Activated CD8-positive, alpha-beta T cell treated with anti-CD3 and anti-CD28 coated beads, Interleukin-2, amount 10 ng/mL, durations not matched to agents 7 days and 5 days (primary cell): ENCODE measurements around the gene ZAP70. TPM values are rescaled to one million over a fixed set of nuclear protein-coding genes. Genes with fewer than 3 reads are reported as not detected.

ENCODE experiments used
- ATAC-seq: fragments of 150-1000 bp; cut with Tn5 transposase; one replicate; pipeline ENCODE4 v1.10.0; 2021; ENCODE audit warnings: moderate library complexity
- CTCF ChIA-PET: fragments of 350-600 bp; sonication (Branson Sonifier 250); formaldehyde crosslinking; loops from one replicate; lab custom pipeline; 2021; ENCODE audit warnings: antibody characterized with exemption; lab: Charles Lee
- POLR2A ChIA-PET: fragments of 350-600 bp; sonication (Branson Sonifier 250); formaldehyde crosslinking; loops from one replicate; lab custom pipeline; 2021; ENCODE audit warnings: antibody characterized with exemption; lab: Charles Lee
- DNase-seq: peaks from one replicate; pipeline ENCODE4 v3.0.0-alpha.2; 2020
- H3K27ac Mint-ChIP-seq: one replicate; pipeline ENCODE4 v1.8.0; 2021; ENCODE audit warnings: mild to moderate bottlenecking, mixed read lengths
- H3K27me3 Mint-ChIP-seq: one replicate; pipeline ENCODE4 v1.8.0; 2021; ENCODE audit warnings: low read depth, mixed read lengths
- H3K36me3 Mint-ChIP-seq: one replicate; pipeline ENCODE4 v1.8.0; 2021; ENCODE audit warnings: low read depth, mixed read lengths
- H3K4me1 Mint-ChIP-seq: one replicate; pipeline ENCODE4 v1.8.0; 2021; ENCODE audit warnings: low read depth, mixed read lengths
- H3K4me3 Mint-ChIP-seq: one replicate; pipeline ENCODE4 v1.8.0; 2021; ENCODE audit warnings: mild to moderate bottlenecking, mixed read lengths
- H3K9me3 Mint-ChIP-seq: one replicate; pipeline ENCODE4 v1.8.0; 2022; ENCODE audit warnings: mixed read lengths; ENCODE audit not compliant: insufficient read depth
- total RNA-seq, 2 experiments: library from RNA; stranded (reverse); gene quantifications; one replicate each; pipeline ENCODE4 v1.2.3, GENCODE V29; 2021

The ZAP70 gene
- total RNA-seq, 2 experiments from 2014 or later = 268 to 297 TPM

DNA sequence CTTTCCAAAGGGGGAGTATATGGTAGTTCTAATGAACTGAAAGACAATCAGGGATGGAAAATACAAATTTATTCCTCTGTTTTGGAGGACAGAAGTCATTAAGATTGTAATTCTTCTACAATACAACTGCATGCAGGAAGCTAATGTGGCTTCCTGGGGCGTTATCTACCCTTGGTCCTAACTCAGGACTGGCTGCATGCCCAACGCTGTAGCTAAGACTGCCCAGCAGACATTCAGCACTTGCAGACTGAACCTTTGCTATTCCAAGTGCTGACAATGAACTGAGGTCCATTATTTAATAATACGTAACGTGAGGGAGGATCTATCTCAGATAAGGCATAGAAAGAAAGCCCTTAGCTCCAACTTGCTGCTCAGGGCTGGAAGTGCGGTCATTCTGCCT lies 53.2 kb downstream of the ZAP70 start:
- Mint-ChIP-seq H3K9me3 (no peaks in the 10 kb centered on the region), H3K4me1 (peaks cover 13% of the 10 kb centered on the region), H3K27me3 (no peaks in the 10 kb centered on the region), H3K36me3 (peaks cover 25% of the 10 kb centered on the region), H3K27ac (no peak overlapping the region), H3K4me3 (no peak overlapping the region)
- no peak for ATAC-seq
- ChIA-PET CTCF (interaction anchor here (1.0 to 2.1 kb wide), 5 partner anchors 11 to 619 kb away, joined by 3 to 10 read pairs (median 5); no protein-coding TSS in a partner anchor), POLR2A (no interaction called here)
- no peak for DNase-seq

DNA sequence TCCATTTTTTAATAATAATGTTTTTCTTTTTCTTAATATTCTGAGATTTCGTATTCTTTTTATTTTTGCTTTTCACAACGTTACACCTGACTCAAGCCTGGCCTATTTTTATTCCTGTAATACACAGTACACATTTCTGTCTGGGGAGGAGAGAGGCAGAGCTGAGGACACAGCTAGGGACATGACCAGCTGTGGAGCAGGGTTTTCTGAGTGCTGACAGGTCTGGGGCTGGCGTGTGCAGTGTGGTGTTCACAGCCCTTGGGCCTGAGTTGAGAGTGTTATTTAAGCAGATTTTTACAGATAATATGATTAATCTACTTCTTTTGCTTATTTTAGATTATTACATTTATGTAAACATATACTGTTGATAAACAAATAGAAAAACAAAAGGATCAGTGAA lies 55.9 kb downstream of the ZAP70 start:
- no peak for DNase-seq
- ChIA-PET POLR2A (no interaction called here), CTCF (interaction anchor here (0.9 to 2.3 kb wide), 3 partner anchors 8 to 69 kb away, joined by 3 to 6 read pairs (median 5); no protein-coding TSS in a partner anchor)
- Mint-ChIP-seq H3K36me3 (peaks cover 17% of the 10 kb centered on the region), H3K4me1 (peaks cover 5% of the 10 kb centered on the region), H3K27ac (no peak overlapping the region), H3K27me3 (no peaks in the 10 kb centered on the region), H3K9me3 (no peaks in the 10 kb centered on the region), H3K4me3 (no peak overlapping the region)
- ATAC-seq = no peak

DNA sequence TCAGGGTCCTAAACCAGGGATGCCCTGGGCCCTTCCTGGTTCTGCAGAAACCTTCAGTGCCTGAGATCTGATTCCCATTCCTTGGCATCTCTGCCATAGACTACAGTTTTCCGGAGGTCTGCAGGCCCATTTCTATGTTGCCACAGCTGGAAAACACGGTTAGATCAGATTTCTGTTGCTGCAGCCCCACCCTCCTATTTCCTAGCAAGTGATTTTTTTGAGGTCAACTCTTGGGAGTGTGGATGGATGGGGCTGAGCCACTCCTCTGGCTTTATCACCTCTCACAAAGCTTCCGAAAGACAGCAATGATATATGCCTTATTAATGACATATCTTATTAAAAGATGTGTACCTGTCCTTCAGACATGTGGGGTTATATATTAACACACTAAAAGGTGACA lies 56.3 kb downstream of the ZAP70 start:
- Mint-ChIP-seq H3K4me3 (no peak overlapping the region), H3K27ac (no peak overlapping the region), H3K27me3 (no peaks in the 10 kb centered on the region), H3K9me3 (no peaks in the 10 kb centered on the region), H3K36me3 (peaks cover 17% of the 10 kb centered on the region), H3K4me1 (peaks cover 8% of the 10 kb centered on the region)
- ChIA-PET CTCF (interaction anchor here (0.9 to 2.3 kb wide), 2 partner anchors 18 to 70 kb away, joined by 3 to 6 read pairs; no protein-coding TSS in a partner anchor), POLR2A (no interaction called here)
- ATAC-seq (no peak), DNase-seq (no peak)

DNA sequence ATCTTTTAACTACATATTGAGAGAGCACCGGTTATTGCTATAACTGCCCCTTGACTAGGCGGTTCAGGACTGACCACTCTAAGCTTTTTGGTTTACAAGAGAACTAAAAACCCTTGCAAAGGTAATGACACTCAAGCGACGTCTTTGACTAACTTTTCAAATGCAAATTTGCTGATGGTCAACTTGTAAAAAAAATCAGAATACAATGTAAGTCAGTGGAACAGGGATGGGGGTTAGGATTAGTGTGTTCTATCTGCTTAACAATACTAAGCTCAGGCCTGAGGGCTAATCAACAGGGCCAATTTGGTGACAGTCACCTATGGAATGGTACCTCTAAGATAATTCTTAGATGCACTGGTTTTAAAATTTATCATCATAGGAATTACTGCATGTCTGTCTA lies 57.1 kb downstream of the ZAP70 start:
- ChIA-PET POLR2A (no interaction called here), CTCF (interaction anchor here (0.9 to 2.3 kb wide), 2 partner anchors 18 to 71 kb away, joined by 3 to 6 read pairs; no protein-coding TSS in a partner anchor)
- H3K27me3 Mint-ChIP-seq = no peaks in the 10 kb centered on the region
- DNase-seq (no peak), ATAC-seq (no peak)
- H3K9me3 Mint-ChIP-seq = no peaks in the 10 kb centered on the region
- peaks cover 13% of the 10 kb centered on the region for H3K36me3 Mint-ChIP-seq
- peaks cover 8% of the 10 kb centered on the region for H3K4me1 Mint-ChIP-seq
- H3K27ac Mint-ChIP-seq = no peak overlapping the region
- H3K4me3 Mint-ChIP-seq = no peak overlapping the region

DNA sequence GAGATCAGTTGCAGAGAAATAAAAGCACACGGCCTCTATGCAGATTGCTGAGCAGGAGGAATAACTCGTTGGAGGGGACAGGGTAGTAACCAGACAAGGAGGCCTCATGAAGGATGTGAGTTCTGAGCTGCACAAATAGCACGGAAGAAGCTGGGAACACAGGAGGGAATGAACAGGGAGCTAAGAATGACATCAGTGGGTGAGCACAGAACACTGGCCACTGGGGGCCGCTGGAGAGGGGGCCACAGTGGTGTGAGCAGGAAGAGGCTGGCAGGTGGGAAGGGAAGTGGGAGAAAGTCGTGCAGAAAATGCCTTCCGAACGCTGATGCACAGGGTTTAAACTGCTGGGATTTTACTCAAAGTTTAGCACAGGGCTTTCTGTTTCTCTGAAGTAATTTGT lies 61.0 kb downstream of the ZAP70 start:
- no peak for ATAC-seq
- no peaks in the 10 kb centered on the region for H3K9me3 Mint-ChIP-seq
- no peak overlapping the region for H3K27ac Mint-ChIP-seq

DNA sequence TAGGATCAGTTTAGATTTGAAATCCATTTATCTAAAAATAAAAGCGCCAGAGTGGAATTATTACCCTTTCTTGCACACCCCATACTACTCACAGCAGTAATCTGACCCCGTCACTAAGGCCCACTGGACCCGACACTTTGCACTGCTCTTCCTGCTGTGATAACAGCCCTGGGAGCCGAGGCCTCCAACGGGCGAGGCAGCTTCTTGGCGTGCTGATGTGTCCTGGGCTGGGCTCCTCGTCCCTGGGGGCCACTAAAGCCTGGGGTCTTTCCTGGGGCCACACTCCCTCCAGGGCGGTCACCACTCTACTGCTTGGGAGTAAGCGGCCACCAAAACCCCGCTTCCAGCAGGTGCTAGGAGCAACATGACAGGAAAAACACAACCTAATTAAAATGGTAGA lies 61.7 kb downstream of the ZAP70 start:
- H3K27me3 Mint-ChIP-seq = no peaks in the 10 kb centered on the region
- no peak overlapping the region for H3K27ac Mint-ChIP-seq
- H3K36me3 Mint-ChIP-seq = peaks cover 12% of the 10 kb centered on the region
- no peak overlapping the region for H3K4me3 Mint-ChIP-seq
- H3K9me3 Mint-ChIP-seq = no peaks in the 10 kb centered on the region
- DNase-seq (no peak), ATAC-seq (no peak)
- ChIA-PET CTCF (interaction anchor here (1.2 to 1.8 kb wide), 4 partner anchors 13 to 77 kb away, joined by 3 to 6 read pairs (median 4); no protein-coding TSS in a partner anchor), POLR2A (no interaction called here)
- H3K4me1 Mint-ChIP-seq = peaks cover 6% of the 10 kb centered on the region

More for the DNA sequence above, 61.0 kb downstream of the ZAP70 start:
- peaks cover 6% of the 10 kb centered on the region for H3K4me1 Mint-ChIP-seq
- CTCF ChIA-PET = interaction anchor here (0.7 to 1.8 kb wide), 8 partner anchors 12 to 76 kb away, joined by 3 to 7 read pairs (median 4); partner anchors contain the start of gene ZAP70
- peaks cover 12% of the 10 kb centered on the region for H3K36me3 Mint-ChIP-seq
- POLR2A ChIA-PET = interaction anchor here (0.6 to 0.8 kb wide), 4 partner anchors 12 to 1552 kb away, joined by 3 read pairs; no protein-coding TSS in a partner anchor
- no peak overlapping the region for H3K4me3 Mint-ChIP-seq
- no peak for DNase-seq
- H3K27me3 Mint-ChIP-seq = no peaks in the 10 kb centered on the region

DNA sequence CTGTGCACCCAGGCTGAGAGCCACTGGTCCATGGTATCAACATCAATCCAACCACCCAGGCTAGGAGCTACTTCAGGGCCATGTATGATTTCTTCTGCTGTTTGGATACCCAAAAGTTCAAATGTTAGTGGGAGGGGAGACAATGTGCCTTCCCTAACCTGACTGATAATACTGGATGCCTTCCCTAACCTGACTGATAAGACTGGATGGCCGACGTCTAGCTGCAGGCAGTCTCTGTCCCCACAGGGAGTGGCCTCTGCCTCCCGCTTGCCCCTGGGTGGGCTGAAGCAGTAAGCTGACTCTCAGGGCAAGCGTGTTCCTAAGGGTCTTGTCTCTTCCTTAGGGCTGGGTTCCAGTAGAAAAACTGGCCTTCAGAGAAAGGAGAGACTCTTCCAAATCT lies 65.8 kb downstream of the ZAP70 start:
- peaks cover 11% of the 10 kb centered on the region for H3K36me3 Mint-ChIP-seq
- POLR2A ChIA-PET = no interaction called here

DNA sequence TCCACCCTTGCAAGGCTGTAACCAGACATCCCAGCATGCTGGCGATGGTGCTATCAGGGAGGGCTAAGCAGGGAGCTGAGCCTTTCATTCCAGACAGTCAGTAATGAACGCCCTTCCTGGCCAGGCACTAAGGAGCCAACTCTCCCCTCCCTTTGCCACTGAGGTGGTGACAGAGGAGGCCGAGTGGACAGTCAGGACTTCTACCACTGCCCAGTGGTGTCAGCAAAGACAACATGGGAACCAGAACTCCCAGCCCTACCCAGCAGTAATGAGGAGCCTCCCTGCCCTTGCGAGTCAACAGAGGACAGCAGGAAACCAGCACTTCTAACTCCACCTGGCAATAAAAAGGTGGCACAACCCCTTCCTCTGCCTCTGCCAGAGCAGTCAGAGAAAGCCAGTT lies 68.6 kb downstream of the ZAP70 start:
- CTCF ChIA-PET = interaction anchor here (1.0 kb wide), 1 partner anchor 14 kb away, joined by 3 read pairs; no protein-coding TSS in a partner anchor
- ATAC-seq (no peak), DNase-seq (no peak)
- Mint-ChIP-seq H3K9me3 (no peaks in the 10 kb centered on the region), H3K27ac (no peak overlapping the region), H3K27me3 (no peaks in the 10 kb centered on the region), H3K4me1 (no peaks in the 10 kb centered on the region), H3K4me3 (no peak overlapping the region), H3K36me3 (peaks cover 7% of the 10 kb centered on the region)
- POLR2A ChIA-PET = no interaction called here

More for the DNA sequence above, 65.8 kb downstream of the ZAP70 start:
- Mint-ChIP-seq H3K4me1 (peaks cover 5% of the 10 kb centered on the region), H3K27ac (no peak overlapping the region), H3K27me3 (no peaks in the 10 kb centered on the region), H3K4me3 (no peak overlapping the region), H3K9me3 (no peaks in the 10 kb centered on the region)
- CTCF ChIA-PET = no interaction called here
- DNase-seq = no peak
- ATAC-seq = no peak

DNA sequence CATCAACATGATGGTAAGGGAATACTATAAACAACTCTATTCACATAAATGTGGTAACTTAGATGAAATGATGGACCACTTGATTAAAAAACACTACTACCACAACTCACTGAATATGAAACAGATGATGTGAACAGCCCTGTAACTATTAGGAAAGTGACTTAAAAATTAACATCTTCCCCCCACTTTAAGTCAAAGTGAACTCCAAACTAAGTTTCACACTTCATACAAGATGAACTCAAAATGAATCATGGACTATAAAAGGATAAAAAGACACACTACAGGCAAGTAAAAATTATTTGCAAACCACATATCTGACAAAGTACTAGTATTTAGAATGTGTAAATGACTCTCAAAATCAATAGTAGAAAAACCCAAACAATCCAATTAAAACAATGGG lies 71.6 kb downstream of the ZAP70 start:
- Mint-ChIP-seq H3K27ac (no peak overlapping the region), H3K4me3 (no peak overlapping the region), H3K27me3 (no peaks in the 10 kb centered on the region), H3K4me1 (peaks cover 8% of the 10 kb centered on the region), H3K9me3 (no peaks in the 10 kb centered on the region), H3K36me3 (peaks cover 3% of the 10 kb centered on the region)
- CTCF ChIA-PET = no interaction called here
- ATAC-seq = no peak
- POLR2A ChIA-PET = no interaction called here
- DNase-seq = no peak

DNA sequence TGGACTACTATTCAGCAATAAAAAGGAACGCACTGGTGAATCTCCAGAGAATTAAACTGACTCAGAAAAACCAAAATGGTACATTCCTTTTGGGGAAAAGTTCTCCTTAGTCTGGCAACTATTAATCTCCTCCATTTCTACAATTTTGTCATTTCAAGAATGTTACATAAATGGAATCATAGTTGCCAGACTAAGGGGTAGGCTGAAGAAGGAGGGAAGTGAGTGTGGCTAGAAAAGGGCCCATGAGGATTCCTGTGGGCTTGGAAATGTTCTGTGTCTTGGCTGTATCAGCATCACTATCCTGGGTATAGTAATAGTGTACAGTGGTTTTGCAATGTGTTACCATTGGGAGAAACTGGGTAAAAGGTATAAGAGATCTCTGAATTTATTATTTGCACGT lies 72.4 kb downstream of the ZAP70 start:
- ATAC-seq (no peak), DNase-seq (no peak)
- H3K4me3 Mint-ChIP-seq = no peak overlapping the region
- H3K36me3 Mint-ChIP-seq = peaks cover 3% of the 10 kb centered on the region
- ChIA-PET CTCF (no interaction called here), POLR2A (no interaction called here)
- H3K4me1 Mint-ChIP-seq = peaks cover 8% of the 10 kb centered on the region
- H3K27me3 Mint-ChIP-seq = no peaks in the 10 kb centered on the region
- H3K9me3 Mint-ChIP-seq = no peaks in the 10 kb centered on the region
- H3K27ac Mint-ChIP-seq = no peak overlapping the region

DNA sequence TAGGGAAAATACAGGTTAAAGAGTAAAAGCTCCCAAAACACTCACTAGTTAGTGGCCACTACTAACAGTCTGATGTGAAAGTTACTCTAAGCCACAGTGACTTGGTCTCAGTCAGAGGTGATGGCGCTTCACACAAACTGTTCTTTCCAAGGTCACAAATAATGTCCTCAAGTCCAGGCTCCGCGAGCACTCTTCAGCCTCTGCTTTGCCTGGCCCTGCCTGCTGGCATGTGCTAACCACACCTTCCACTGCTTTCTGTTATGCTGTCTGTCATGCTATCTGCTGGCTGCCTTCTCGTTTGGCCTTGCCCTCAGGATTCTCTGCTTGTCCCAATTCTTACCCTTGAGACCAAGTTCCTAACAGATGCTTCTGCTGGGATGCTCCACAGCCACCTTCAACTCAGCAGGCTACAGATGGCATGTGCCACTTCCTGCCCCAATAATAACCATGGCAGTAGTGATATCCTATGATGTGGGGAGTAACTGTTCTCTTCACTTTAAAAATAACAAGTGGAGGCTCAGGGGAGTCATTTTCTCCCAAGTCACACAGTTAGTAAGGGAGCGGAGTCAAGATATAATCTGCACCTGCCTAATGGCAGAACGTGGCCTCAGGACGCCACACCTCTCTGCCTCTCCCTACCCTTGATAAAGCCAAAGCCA lies 75.7 kb downstream of the ZAP70 start:
- Mint-ChIP-seq H3K36me3 (peaks cover 15% of the 10 kb centered on the region), H3K27ac (no peak overlapping the region), H3K27me3 (no peaks in the 10 kb centered on the region), H3K4me1 (peaks cover 8% of the 10 kb centered on the region), H3K4me3 (no peak overlapping the region), H3K9me3 (no peaks in the 10 kb centered on the region)
- no peak for DNase-seq
- ATAC-seq = no peak
- ChIA-PET POLR2A (no interaction called here), CTCF (no interaction called here)
